Progenitor cell of endocrine pancreas (in vitro differentiated cells): ENCODE measurements around the gene ZFHX3. TPM values are rescaled to one million over a fixed set of nuclear protein-coding genes. Genes with fewer than 3 reads are reported as not detected.

Experiments used
- DNase-seq: peaks from one replicate; pipeline ENCODE4 v3.0.0; 2021; ENCODE audit warnings: low spot score; ENCODE audit not compliant: unreplicated experiment
- H3K27ac Mint-ChIP-seq: 2 replicates; pipeline ENCODE4 v1.8.0; 2021; ENCODE audit warnings: mild to moderate bottlenecking, moderate library complexity, mixed read lengths
- H3K27me3 Mint-ChIP-seq: 2 replicates; pipeline ENCODE4 v1.8.0; 2021; ENCODE audit warnings: mixed read lengths
- H3K36me3 Mint-ChIP-seq: 2 replicates; pipeline ENCODE4 v1.8.0; 2022; ENCODE audit warnings: mixed read lengths; ENCODE audit not compliant: insufficient read depth
- H3K4me1 Mint-ChIP-seq: 2 replicates; pipeline ENCODE4 v1.8.0; 2021; ENCODE audit warnings: low read depth, mixed read lengths
- H3K4me3 Mint-ChIP-seq: 2 replicates; pipeline ENCODE4 v1.8.0; 2021; ENCODE audit warnings: low read depth, mild to moderate bottlenecking, moderate library complexity, mixed read lengths
- H3K9me3 Mint-ChIP-seq: 2 replicates; pipeline ENCODE4 v1.8.0; 2021; ENCODE audit warnings: low read depth, mixed read lengths
- CTCF ChIP-seq: fragments of 200-600 bp; sonication (generic); IDR thresholded peaks from one replicate; pipeline ENCODE4 v1.5.0; 2021; ENCODE audit warnings: antibody characterized with exemption, mild to moderate bottlenecking; ENCODE audit not compliant: unreplicated experiment
- total RNA-seq: library from RNA; stranded (reverse); gene quantifications from 2 replicates; pipeline ENCODE4 v1.2.1, GENCODE V29; 2021

The ZFHX3 gene
- total RNA-seq, 1 donor from 2014 or later = 54.0 TPM

DNA sequence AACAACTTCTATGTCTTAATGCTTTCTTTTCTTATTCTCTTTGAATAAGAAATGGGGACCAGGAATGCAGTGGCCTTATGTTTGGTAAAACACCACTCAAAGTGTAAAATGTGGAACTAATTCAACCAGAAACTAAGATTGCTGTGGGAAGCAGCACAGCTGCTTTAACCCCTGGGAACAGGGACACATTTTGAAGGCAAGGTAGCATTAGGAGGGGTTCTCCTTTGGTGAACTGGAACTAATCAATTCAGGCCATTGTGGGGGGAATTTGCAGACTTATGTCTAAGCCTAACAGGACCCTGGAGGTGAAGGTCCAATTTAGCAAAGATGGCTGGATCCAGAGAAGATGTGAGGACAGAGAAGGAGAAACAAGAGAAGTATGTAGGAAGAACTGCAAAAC lies 256.1 kb downstream of the ZFHX3 start:
- H3K9me3 Mint-ChIP-seq = no peaks in the 10 kb centered on the region
- H3K4me3 Mint-ChIP-seq = no peak overlapping the region
- H3K36me3 Mint-ChIP-seq = peaks cover 60% of the 10 kb centered on the region
- no peaks in the 10 kb centered on the region for H3K27me3 Mint-ChIP-seq
- H3K27ac Mint-ChIP-seq = peak overlapping the region; percentile 71
- DNase-seq = no peak
- peaks cover 20% of the 10 kb centered on the region for H3K4me1 Mint-ChIP-seq
- no peak for TF ChIP-seq CTCF

DNA sequence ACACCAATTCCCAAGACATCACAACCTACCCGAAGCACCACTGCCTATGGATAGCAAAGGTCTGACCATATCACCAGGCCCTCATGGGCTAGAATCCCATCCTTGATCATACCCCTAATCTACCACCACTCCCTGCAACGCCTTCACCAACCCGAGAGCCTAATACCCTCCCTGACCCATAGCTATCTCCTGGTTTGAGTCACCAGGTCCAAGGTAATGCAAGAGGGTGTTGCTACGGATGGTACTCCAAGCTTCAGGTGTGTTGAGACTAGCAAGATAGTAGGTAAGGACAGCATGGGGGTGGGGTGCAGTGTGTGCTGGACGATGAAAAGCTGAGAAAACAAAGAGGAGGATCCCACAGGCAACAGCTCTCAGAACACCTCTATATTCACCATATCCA lies 258.0 kb downstream of the ZFHX3 start:
- peaks cover 28% of the 10 kb centered on the region for H3K4me1 Mint-ChIP-seq
- no peaks in the 10 kb centered on the region for H3K9me3 Mint-ChIP-seq
- no peak overlapping the region for H3K4me3 Mint-ChIP-seq
- no peak overlapping the region for H3K27ac Mint-ChIP-seq
- H3K36me3 Mint-ChIP-seq = peaks cover 47% of the 10 kb centered on the region
- DNase-seq = no peak
- TF ChIP-seq CTCF = no peak
- no peaks in the 10 kb centered on the region for H3K27me3 Mint-ChIP-seq

GRCh38 chr16:72789465-72789864 lies 258.5 kb downstream of the ZFHX3 start:
- peaks cover 31% of the 10 kb centered on the region for H3K4me1 Mint-ChIP-seq
- peaks cover 42% of the 10 kb centered on the region for H3K36me3 Mint-ChIP-seq
- no peak overlapping the region for H3K4me3 Mint-ChIP-seq
- DNase-seq = no peak
- no peaks in the 10 kb centered on the region for H3K9me3 Mint-ChIP-seq
- H3K27ac Mint-ChIP-seq = no peak overlapping the region
- no peaks in the 10 kb centered on the region for H3K27me3 Mint-ChIP-seq
- no peak for TF ChIP-seq CTCF

GRCh38 chr16:72788269-72788809 lies 259.6 kb downstream of the ZFHX3 start:
- Mint-ChIP-seq H3K4me1 (peaks cover 39% of the 10 kb centered on the region), H3K27ac (peak overlapping the region; percentile 35), H3K9me3 (no peaks in the 10 kb centered on the region), H3K36me3 (peaks cover 35% of the 10 kb centered on the region), H3K27me3 (no peaks in the 10 kb centered on the region), H3K4me3 (peak overlapping the region; percentile 72)
- TF ChIP-seq CTCF = no peak
- no peak for DNase-seq

DNA sequence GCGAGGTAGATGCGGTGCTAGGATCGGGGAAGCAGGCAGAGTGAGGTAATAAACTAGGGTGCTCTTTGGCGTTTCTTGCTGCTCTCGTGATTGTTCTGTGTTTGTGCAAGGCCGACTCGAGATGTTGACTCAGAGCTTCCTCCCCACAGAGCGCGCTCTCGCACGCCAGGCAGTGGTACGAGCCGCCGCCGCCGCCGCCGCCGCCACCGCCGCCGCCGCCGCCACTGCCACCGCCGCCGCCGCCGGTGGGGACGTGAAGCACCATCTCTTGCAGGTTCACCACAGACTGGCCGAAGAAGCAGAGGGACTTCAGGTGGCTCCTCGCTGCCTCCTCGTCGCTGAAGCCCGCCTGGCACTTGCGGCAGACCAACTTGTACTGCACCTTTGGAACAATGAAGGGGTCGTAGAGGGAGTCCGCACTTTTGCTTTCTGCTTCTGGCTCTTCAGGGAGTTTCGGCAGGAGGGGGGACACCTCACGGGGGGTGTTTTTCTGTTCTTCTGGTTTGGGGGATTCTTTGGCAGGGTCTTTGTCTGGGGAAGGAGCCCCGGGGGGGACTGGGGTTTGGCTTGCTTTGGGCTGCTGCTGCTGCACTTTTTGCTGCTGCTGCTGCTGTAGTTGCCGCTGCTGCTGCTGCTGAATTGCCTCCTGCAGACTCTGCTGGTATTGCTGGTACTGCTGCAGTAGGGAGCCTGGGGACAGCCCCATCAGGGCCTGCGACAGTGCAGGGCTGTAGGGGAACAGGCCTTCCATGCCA lies 260.2 kb downstream of the ZFHX3 start:
- peak; percentile 43 for DNase-seq
- H3K27me3 Mint-ChIP-seq = no peaks in the 10 kb centered on the region
- H3K27ac Mint-ChIP-seq = peak overlapping the region; percentile 78
- H3K9me3 Mint-ChIP-seq = no peaks in the 10 kb centered on the region
- peak overlapping the region; percentile 72 for H3K4me3 Mint-ChIP-seq
- no peak for TF ChIP-seq CTCF
- peaks cover 40% of the 10 kb centered on the region for H3K4me1 Mint-ChIP-seq
- peaks cover 32% of the 10 kb centered on the region for H3K36me3 Mint-ChIP-seq
